Renal cortex interstitium (tissue), 11 donors: ENCODE data around the gene AP1B1. TPM values are rescaled to one million over a fixed set of nuclear protein-coding genes. Genes with fewer than 3 reads are reported as not detected.

Experiments
- DNase-seq, 11 donors: peaks; one replicate each; pipeline ENCODE4 v3.0.0-alpha.2; 2013; ENCODE audit warnings: low read depth in 9 of 11, low spot score in 4 of 11; ENCODE audit errors: extremely low read depth in 1 of 11
- polyA plus RNA-seq, 3 donors: library from polyadenylated mRNA; unstranded; fragments of 120-200 nt; gene quantifications; one replicate each; pipeline ENCODE4 v1.2.1, GENCODE V29; 2013; ENCODE audit not compliant: insufficient read length in 3 of 3

The AP1B1 gene
- polyA plus RNA-seq, 3 donors: 42.8 to 46.8 (median 43.9) TPM

DNA sequence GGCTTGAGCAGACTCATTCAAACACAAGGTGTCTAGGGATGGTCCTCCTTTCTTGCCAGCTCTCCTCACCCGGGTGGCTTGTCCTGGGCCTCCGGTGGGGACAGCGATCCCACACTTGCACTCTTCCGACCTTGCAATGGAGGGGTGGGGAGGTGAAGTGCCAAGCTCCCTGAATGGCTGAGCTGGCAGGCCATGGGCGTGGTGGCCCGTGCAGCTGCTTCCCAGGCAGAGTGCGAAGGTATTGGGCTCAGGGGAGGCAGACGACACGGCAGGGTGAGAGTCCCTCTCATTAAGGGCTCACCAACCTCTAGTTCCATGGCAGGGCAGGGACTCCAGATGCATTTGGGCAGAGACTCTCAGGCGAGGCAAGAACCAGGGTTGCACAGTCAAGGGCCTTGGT is 61.9 kb downstream of the AP1B1 start:
- DNase-seq: no peak

DNA sequence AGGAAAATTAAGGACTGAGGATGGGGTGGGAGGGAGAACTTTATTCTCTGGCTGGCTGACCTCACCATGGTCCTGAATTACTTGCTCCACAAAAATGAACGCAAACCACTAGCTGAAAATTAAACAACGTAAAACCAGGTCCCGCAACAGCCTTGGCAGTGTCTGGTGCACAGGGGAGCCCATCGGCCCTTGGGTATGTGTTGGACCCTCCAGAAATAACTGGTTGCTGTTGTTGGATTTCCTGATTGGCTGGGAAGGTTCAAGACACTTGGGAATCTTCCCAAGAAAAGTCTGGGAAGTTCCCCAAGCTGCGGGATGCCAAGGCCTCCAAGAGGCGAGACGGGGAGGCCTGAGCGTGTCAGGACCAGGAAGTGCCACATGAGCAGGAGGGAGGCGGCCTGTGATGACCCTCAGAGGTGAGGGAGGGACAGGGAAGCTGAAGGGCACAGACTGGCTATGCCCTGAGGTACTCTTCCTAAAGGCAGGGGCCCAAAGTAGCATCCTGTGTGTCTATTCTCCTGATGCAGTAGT is 62.5 kb downstream of the AP1B1 start:
- DNase-seq: no peak

DNA sequence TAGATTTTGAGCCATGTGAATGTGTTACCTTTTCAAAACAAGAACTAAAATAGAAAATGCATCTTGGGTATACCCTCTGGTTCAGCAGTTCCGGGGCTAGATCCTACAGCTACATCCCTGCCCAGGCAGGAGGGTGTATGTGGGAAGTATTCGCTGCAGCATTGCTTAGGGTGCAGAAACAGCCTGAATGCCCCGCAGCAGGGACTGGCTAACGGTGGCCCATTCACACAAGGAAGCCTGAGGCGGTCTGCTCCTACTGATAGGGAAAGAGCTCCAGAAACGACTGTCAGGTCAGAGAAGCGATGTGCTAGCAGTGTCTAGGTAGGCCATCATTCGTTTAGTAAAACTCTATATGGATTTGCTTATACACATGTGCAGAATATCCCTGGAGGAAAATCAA is 63.0 kb downstream of the AP1B1 start:
- no peak for DNase-seq

DNA sequence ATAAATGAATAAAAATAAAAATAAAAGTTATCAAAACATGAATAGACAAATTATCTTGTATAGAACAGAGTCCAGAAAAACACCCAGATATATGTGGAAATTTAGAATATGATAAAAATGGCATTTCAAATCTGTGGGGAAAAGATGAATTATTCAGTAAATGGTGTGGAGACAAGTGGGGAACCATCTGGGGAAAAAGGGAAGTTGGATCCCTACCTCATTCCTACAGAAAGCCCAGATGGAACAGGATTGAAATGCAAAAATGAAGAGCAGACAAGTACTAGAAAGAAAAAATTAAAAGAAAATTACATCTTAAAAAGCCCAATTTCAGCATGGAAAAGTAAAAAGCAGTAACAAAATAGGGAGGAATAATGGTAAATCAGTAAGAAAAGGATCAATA is 64.7 kb downstream of the AP1B1 start:
- DNase-seq: no peak

DNA sequence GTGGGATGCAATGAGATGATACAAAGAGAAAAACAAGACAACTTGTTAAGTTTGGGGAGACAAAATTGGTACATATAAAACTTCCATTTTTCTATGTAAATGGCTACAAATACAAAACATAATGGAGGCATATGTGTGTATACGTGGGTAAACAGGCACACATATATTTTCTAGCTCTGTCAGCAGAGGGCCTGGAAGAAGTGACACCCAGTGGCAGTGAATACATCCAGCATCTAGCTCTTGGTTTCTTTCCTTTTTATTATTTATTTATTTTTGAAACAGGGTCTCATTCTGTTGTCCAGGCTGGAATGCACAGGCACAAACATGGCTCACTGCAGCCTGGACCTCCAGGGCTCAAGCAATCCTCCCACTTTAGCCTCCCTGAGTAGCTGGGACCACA is 67.8 kb downstream of the AP1B1 start:
- no peak for DNase-seq

DNA sequence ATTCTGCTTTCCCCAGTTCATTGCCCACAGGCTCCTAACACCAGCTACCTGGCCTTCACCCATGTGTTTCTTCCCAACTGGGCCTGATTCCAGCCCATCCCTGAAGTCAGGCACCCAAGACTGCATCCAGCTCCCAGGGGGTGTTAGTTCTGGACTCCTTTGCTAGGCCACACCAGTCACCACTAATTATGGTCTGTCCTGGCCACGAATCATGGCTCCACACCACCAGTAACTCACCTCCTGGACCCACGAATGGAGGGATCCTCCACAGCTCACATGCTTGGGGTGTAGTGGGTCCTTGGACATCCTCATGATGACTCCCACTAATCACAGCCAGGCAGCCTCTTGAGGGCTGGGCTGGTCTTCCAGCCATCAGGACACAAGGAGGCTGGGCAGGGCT is 69.3 kb downstream of the AP1B1 start:
- DNase-seq: no peak

DNA sequence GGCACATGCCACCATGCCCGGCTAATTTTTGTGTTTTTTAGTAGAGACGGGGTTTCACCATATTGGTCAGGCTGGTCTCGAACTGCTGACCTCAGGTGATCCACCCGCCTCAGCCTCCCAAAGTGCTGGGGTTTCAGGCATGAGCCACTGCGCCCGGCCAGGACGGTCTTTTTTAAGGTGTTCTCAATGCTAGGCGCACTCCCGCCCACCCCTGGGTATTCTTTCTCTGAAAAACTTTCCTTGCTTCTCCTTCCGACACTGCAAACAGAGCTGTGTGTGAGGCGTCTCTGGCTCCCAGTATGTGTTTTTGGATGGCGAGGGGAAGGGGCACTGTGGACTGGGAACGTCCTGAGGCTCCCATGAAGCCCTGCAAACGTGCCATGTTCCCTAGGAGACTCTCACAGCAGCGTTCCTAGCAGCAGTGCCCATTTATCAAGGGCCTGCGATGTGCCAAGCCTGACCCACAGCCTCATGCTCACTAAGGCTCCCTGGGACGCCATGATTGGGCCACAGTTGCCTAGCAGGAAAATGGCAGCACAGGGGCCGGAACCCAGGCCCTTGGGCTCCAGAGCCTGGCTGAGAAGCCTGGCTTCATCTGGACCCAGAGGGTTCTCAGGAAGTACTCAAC is 70.4 kb downstream of the AP1B1 start:
- DNase-seq: no peak

DNA sequence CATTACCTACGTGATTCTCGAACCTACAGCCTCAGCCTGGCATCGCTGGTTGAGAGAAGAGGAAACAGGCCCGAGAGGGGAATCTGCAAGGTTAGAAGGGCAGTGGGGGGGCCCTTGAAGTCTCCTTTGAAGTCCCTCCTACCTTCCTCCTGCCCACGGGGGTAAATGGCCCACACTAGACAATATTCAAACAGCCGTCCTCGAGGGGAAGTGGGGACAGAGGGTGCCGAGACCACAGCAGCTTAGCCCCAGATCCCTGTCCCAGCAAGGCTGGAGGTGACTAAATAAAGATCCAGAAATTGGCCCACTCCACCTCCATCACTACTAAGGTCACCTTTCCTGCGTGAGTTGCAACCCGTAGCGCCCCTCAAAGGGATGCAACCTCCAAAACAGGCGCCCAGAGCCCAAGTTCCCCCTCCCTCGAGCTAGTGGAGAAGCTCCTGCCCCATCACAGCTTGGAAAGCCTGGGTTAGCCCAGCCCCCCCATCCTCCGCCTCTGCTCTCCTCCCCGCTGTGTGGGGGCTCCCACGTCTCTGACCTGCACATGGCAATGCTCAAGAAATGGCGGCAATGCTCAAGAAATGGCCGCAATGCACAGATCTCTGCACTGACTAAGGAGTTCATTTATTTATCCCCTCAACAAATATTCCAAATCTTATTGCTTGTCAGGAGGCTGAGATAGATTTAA is 72.1 kb downstream of the AP1B1 start:
- DNase-seq: no peak

DNA sequence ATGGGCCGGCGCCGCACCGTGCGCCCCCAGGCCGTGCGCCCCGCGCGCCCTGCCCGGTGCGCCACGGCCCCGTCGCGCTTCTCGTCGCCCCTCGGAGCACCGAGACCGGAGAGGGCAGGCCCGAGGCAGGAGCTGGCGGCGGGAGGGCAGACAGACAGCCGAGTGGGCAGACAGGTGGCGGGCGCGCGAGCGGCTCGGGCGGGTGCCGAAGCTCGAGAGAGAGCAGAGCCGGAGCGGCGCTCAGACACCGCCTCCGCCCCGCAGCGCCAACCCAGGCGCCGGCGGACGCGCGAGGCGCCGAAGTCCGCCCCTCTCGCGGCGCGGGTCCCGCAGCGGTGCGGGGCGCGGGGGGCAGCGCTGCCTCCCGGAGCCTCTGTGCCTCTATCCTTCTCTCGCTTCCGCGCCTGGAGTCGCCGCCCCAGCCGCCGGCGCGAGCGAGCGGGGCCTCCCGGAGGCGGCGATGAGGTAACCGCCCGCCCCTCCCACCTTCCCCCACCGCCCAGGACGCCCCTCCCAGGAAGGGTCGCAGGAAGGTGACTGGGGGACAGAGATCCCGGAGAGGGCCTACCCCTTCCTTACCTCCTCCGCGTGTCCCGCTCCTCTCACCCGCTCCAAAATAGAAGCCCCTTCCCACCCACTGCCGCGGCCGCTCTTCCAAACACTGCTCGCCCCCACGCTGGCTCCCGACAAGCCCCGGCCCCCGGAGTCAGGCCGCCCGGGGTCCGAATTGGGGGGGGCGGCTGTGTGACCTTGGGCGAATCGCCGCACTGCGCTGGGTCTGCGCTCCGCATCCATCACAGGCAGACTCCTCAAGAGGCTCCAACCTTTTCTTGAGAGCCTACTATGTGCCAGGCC is 72.9 kb downstream of the AP1B1 start, which contains the start of gene RASL10A:
Gene RASL10A, minus strand, starts transcription at position 412 of the 855 bp plus-strand sequence. CDS start 451 bp downstream, outside the sequence.
- DNase-seq: no peak

DNA sequence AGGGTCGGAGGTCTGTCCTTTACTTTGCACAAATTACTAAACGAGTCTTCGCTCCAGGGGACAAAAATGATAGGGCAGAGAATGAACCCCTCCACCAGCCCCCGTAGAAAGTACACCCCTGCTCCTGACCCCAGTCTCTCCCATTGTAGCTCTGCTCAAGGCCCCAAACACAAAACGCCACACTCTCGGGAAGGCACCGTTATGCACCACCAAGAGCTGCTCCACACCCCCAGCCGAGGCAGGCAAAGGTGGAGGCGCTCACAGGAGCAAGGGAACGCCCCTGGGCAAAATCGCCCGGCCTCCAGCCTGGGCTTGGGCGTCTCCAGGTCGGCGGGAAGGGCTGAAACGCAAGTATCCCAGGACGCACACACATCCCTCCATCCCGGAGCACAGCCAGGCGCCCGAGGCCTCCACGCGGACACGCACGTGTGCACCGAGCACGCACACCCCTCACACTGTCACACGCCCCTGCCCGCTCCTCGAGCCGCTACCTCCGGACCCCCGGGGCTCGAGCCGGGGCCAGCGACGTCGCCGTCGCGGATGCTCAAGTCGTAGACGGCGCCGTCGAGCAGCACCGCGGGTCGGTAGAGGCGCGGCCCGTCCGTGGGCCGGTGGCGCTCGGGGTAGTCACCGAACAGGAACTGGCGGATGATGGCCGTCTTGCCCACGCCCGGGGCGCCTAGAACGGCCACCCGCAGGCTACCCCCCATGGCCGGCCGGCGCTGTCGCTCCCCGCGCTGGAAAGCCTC is 73.7 kb downstream of the AP1B1 start:
- DNase-seq: no peak

DNA sequence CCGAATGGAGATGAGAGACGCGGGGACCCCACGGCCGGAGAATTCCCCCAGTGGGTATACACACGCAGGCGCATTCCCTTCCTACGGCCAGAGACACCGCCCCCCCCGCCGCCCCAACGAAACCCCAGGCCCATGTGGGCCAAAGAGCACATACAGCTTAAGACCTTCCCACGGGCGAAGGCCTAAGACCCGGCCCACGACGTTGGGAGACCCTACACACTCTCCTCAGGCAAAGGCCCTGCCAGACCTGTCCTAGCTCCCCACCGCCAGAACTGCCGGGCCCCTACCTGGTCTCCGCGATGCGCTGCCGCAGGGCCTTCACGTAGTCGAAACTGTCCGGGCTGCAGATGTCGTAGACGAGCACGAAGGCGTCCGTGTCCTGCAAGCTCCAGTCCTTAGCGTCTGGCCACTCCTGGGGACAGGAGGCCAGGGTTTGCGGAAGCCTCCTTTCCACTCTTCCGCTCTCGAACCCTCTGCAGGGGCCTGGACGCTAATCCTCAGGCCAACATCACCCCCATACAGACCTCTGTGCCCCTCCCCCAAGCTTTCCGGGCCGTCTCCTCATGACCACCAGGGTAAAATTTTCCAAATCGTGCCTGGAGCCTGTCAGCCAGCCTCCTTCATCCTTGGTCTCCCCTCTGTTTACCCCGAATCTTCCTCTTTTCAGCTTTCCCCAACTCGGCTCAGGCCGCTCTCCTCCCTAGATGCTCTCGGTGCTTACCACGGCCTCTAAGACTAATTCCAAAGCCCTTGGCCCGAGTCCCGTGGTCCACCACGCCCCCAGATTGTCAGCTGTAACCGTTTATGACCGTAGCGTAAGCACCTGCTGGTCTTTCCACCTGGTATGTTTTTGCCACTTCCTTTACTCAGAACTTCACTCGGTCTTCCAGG is 74.5 kb downstream of the AP1B1 start:
- no peak for DNase-seq

DNA sequence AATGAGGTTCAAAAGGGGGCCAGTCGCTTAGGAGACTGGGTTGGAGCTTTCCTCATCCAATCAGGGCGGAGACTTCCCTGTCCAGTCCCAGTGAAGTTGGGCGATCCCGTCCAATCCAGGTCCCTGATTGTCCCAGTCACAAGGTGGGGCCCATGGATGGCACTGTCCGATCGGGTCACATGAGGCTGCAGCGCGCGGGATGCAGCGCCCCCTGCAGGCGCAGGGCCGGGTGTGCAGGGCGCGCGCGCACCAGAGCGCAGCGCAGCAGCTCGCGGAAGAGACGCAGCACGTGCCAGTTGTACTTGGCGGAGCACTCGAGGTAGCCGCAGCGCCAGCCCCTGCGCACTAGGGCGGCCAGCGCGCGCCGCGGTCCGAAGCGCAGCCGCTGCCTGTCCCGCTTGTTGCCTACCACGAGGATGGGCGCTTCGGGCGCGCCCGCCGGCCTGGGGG is 75.2 kb downstream of the AP1B1 start:
- DNase-seq: peak in 1 of 11 donors; percentile 28

DNA sequence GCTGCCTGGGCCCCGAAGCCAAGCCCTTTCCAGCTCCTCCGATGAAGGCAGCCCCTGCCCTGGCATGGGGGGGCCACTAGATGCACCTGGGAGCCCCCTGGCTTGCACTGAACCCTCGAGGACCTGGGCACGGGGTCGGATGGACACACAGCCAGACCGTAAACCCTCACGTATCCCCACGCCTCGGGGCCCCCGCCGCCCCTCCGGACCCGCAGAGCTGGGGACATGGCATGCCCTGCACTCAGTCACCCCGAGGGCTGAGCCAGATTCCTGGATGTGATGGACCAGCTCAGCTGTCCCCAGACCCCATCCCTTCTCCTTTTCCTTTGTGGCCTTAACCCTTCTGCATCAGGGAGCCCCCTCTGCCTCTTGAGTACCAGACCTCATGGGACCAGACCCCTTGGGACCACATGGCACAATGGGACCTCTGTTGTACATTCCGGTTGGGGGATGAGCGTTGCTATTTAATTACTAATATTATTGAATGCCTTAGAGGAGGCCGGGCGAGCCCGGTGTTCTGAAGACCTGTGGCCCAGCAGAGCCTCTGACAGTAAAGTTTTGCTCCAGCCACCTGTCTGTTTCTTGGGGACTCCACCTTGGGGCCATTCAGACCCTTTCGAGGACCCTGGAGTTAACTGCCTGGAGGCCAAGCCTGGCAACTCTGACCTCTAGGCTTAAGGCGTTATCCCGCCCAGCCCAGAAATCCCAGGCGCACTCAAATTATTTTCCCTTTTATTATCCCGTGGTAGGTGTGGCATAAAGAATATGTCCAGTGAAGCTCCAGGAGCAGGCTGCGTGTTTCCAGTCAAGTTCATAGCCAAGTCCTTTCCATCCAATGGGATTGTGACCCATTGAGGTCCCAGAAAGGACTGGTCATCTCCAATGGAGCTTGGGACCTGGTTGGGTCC is 75.9 kb downstream of the AP1B1 start:
- no peak for DNase-seq

DNA sequence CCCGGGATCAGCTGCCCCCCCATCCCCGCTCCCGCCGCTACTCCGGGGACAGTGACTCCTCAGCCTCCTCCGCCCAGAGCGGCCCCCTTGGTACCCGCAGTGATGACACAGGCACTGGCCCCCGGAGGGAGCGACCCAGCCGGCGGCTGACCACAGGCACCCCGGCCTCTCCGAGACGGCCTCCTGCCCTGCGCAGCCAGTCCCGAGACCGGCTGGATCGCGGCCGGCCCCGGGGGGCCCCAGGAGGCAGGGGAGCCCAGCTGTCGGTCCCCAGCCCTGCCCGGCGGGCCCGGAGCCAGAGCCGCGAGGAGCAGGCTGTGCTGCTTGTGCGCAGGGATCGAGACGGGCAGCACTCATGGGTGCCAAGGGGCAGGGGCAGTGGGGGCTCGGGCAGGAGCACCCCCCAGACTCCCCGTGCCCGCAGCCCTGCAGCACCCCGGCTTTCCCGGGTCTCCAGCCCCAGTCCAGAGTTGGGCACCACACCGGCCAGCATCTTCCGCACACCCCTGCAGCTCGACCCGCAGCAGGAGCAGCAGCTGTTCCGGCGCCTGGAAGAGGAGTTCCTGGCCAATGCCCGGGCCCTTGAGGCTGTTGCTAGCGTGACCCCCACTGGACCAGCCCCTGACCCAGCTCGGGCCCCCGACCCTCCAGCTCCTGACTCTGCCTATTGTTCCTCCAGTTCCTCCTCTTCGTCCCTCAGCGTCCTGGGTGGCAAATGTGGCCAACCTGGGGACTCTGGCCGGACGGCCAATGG is 76.7 kb downstream of the AP1B1 start:
- DNase-seq: no peak

DNA sequence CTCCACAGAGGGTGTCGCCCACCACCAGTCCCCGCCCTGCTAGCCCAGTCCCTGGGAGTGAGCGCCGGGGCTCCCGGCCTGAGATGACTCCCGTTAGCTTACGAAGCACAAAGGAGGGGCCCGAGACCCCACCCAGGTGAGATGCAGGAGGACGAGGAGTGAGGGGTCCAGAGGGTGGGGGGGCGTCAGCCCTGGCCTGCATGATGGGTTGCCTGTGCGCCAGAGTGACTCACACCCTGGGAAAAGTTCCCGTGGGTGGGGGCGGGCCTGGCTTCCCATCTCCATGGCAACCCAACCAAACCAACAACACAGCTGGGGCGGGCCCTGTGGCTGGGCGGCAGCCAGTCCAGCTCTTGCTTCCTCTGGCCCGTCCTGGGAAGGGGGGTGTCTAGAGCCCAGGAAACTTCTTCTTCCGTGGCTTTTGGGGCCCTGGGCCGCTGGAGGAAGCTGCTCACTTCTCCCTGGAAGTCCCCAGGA is 77.5 kb downstream of the AP1B1 start:
- peak in 10 of 11 donors; percentile 64 to 88 (median 80) for DNase-seq
